Activated naive CD4-positive, alpha-beta T cell treated with anti-CD3 and anti-CD28 coated beads for 36 hours (primary cell): Measurements from ENCODE around the gene TPST2. TPM values are rescaled to one million over a fixed set of nuclear protein-coding genes. Genes with fewer than 3 reads are reported as not detected.
"Not testable (repeated sequence)": the region's sequence is repeated elsewhere in the genome, so short reads cannot be mapped to it uniquely, and the experiment has no call there.

Experiments used
- CTCF ChIA-PET: fragments of 350-600 bp; sonication (Branson Sonifier 250); formaldehyde crosslinking; loops from one replicate; lab custom pipeline; 2021; ENCODE audit warnings: antibody characterized with exemption; lab: Charles Lee
- DNase-seq: peaks from one replicate; pipeline ENCODE4 v3.0.0-alpha.2; 2020
- H3K27ac Mint-ChIP-seq: one replicate; pipeline ENCODE4 v1.8.0; 2021; ENCODE audit warnings: mild to moderate bottlenecking, mixed read lengths
- H3K27me3 Mint-ChIP-seq: one replicate; pipeline ENCODE4 v1.8.0; 2021; ENCODE audit warnings: low read depth, mixed read lengths
- H3K36me3 Mint-ChIP-seq: one replicate; pipeline ENCODE4 v1.8.0; 2021; ENCODE audit warnings: low read depth, mixed read lengths
- H3K4me1 Mint-ChIP-seq: one replicate; pipeline ENCODE4 v1.8.0; 2021; ENCODE audit warnings: low read depth, mixed read lengths
- H3K4me3 Mint-ChIP-seq: one replicate; pipeline ENCODE4 v1.8.0; 2021; ENCODE audit warnings: mild to moderate bottlenecking, moderate library complexity, mixed read lengths
- H3K9me3 Mint-ChIP-seq: one replicate; pipeline ENCODE4 v1.8.0; 2021; ENCODE audit warnings: mixed read lengths
- intact Hi-C: fragments of 100-400 bp; cut with micrococcal nuclease; formaldehyde crosslinking; loops from one replicate; pipeline ENCODE4 v1.15.1; 2023
- total RNA-seq, 2 experiments: library from RNA; stranded (reverse); gene quantifications; one replicate each; pipeline ENCODE4 v1.2.3, GENCODE V29; 2021

The TPST2 gene
- total RNA-seq, 2 experiments from 2014 or later = 21.0 to 21.9 TPM

DNA sequence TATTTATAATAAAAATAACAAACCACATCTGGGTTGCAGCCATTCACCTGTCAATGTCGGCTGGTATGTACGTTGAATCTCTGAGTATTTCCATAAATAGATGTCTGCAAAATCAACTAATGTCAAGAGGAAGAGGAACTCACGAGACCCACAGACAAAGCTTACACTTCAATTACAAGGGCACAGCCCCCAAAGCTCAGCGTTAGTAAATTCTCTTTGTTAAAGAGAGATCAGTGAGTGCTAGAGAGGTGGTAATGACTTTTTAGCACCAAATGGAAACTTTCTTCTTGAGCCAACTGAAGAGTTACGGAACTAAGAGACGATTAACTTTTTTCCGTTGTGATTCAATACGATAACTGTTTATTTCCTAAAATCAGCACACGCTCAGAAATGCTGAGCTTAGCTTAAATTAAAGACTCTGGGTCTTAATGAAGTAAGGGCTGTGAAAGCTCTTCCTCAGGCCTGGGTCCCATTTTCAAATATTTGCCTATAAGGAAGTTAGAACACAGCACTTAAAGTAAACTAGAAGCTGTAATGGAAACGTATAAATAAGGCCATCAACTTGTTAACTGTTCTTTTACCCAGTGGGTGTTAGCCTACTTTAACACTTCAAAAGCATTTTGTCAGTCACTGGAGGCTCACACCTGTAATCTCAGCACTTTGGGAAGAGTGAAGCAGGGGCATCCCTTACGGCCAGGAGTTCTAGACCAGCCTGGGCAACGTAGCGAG, 54.9 kb downstream of the TPST2 start:
- Mint-ChIP-seq H3K9me3 (no peaks in the 10 kb centered on the region), H3K27ac (no peak overlapping the region)
- CTCF ChIA-PET = interaction anchor here (0.7 kb wide), 2 partner anchors 54 to 107 kb away, joined by 3 to 5 read pairs; no protein-coding TSS in a partner anchor

DNA sequence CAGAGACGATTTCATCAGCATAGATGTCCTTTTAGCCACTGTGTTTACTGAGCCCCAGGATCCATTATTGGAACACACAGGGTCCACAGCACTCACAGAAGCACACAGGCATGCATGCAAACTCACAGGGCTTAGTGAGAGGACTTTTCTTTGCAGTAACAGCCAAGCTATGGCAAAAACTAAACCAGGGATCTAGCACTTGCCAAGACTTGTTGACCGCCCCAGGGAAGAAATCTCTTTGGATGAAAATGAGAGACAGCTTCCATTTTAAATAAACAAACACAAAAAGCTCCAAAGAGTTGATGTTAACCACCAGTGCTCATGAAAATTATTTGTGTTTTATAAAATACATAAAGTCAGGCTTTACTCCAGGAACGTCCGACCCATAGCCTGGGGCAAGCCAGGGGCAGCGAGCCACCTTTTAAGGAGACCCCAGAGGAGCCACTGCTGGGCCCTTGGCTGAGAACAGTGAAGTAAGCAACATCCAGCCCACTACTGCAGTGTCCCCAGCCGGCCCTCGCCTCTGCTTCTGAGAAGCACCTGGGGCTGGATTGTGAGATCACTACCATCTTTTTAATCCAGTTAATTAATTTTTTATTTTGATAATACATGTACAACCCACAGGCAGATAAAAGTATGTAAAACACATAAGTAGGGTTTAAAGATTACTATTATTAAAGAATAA, 55.6 kb downstream of the TPST2 start:
- no peaks in the 10 kb centered on the region for H3K27me3 Mint-ChIP-seq
- H3K4me1 Mint-ChIP-seq = peaks cover 21% of the 10 kb centered on the region
- no peaks in the 10 kb centered on the region for H3K9me3 Mint-ChIP-seq
- intact Hi-C loops = no loop called here
- CTCF ChIA-PET = no interaction called here
- no peak overlapping the region for H3K4me3 Mint-ChIP-seq
- DNase-seq = no peak
- no peak overlapping the region for H3K27ac Mint-ChIP-seq
- peaks cover 14% of the 10 kb centered on the region for H3K36me3 Mint-ChIP-seq

More for the DNA sequence above, 54.9 kb downstream of the TPST2 start:
- H3K4me1 Mint-ChIP-seq = peaks cover 21% of the 10 kb centered on the region
- H3K36me3 Mint-ChIP-seq = peaks cover 11% of the 10 kb centered on the region
- no peak for DNase-seq
- intact Hi-C loops = no loop called here
- no peak overlapping the region for H3K4me3 Mint-ChIP-seq
- no peaks in the 10 kb centered on the region for H3K27me3 Mint-ChIP-seq

DNA sequence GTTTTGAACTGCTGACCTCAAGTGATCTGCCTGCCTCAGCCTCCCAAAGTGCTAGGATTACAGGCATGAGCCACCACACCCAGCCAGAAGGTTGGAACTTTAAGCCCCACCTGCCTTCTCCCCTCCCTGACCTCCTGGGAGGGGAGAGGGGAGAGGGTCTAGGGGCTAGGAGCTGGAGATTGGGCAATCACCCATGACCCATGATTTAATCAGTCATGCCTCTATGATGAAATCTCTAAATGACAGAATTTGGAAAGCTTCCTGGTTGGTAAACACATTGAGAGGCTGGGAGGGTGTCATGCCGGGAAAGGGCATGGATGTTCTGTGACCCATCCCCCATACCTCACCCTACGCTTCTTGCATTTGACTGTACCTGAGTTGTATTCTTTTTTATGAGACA, 60.6 kb downstream of the TPST2 start:
- intact Hi-C loops = no loop called here
- CTCF ChIA-PET = interaction anchor here (0.8 kb wide), 1 partner anchor 14 kb away, joined by 3 read pairs; no protein-coding TSS in a partner anchor
- Mint-ChIP-seq H3K9me3 (no peaks in the 10 kb centered on the region), H3K36me3 (peaks cover 15% of the 10 kb centered on the region), H3K27me3 (no peaks in the 10 kb centered on the region), H3K4me3 (no peak overlapping the region), H3K4me1 (peaks cover 13% of the 10 kb centered on the region), H3K27ac (no peak overlapping the region)
- no peak for DNase-seq

DNA sequence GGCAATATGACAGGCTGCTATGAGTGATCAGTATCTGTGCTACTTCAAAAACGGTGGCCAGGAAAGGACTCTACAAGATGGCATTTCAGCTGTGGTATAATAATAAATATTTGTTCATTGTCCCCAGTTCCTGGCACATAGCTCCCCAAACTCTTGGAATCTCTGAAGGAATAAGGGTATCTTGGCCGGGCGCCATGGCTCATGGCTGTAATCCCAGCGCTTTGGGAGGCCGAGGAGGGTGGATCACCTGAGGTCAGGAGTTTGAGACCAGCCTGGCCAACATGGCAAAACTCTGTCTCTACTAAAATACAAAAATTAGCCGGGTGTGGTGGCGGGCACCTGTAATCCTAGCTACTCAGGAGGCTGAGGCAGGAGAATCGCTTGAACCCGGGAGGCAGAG, 61.4 kb downstream of the TPST2 start:
- H3K9me3 Mint-ChIP-seq, intact Hi-C loops, DNase-seq, H3K27me3 Mint-ChIP-seq, H3K27ac Mint-ChIP-seq, H3K4me3 Mint-ChIP-seq: not testable (repeated sequence)
- peaks cover 13% of the 10 kb centered on the region for H3K4me1 Mint-ChIP-seq
- H3K36me3 Mint-ChIP-seq = peaks cover 15% of the 10 kb centered on the region
- CTCF ChIA-PET = interaction anchor here (0.7 to 0.8 kb wide), 2 partner anchors 15 to 334 kb away, joined by 3 read pairs; no protein-coding TSS in a partner anchor

DNA sequence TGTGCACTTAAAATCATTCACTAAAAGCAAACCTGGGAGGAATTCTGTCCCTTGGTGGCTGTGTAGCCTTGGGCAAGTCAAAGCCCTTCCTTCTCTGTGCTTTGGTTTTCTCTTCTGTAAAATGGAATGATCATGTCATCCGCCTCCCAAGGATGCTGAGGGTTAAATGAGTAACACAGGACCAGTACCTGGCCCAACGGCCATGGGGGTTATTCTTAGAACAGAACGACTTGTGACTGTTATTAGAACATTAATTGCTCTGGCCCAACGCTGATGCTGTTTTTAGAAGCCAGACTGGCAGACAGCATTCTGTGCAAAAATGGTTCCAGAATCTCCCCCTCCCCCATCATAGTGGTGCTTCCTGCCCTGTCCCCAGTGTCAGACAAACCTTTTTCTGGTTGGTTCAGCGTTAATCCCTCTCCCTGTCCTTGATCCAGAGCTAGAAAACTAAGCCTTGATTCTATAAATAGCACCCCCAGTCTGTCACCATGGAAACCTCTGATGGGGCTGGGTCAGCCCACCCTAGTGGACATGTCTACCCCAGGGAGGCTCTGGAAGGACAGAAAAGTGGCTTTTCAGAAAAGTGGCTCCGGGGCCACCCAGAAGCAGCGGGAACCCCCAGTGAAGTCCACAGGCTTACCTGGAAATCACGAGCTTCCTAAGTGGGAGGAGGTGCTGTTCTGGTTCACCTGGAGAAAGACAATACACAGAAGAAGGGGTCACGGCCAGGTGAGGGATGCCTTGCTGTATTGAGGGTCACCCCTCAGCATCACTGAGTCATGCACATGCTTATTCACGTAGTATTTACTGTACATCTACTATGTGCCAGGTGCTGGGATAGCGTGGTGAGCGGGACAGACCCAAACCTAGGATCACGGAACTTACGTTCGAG, 62.1 kb downstream of the TPST2 start:
- H3K4me1 Mint-ChIP-seq = peaks cover 12% of the 10 kb centered on the region
- no peaks in the 10 kb centered on the region for H3K9me3 Mint-ChIP-seq
- H3K36me3 Mint-ChIP-seq = peaks cover 15% of the 10 kb centered on the region
- H3K27me3 Mint-ChIP-seq = no peaks in the 10 kb centered on the region
- CTCF ChIA-PET = interaction anchor here (0.7 kb wide), 1 partner anchor 333 kb away, joined by 3 read pairs; no protein-coding TSS in a partner anchor
- no peak overlapping the region for H3K27ac Mint-ChIP-seq
- intact Hi-C loops = no loop called here
- DNase-seq = no peak
- H3K4me3 Mint-ChIP-seq = no peak overlapping the region

DNA sequence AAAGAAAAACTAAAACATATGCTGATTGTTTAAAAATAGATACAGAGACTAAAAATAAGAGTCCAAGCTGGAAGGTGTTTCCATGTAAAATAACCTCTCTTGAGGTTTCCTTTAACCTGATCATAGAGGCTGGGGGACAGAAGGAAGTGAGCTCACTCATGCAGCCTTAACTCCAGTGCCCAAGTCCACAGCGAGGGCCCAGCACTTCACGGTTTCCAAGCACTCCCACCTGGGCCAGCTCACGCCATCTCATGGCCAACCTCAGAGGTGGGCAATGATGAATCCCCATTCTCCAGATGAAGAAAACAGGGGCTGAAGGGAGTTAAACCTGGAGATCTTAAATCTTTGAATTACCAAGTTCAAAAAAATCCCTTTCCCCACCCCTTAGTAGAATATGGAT, 62.8 kb downstream of the TPST2 start:
- intact Hi-C loops = no loop called here

DNA sequence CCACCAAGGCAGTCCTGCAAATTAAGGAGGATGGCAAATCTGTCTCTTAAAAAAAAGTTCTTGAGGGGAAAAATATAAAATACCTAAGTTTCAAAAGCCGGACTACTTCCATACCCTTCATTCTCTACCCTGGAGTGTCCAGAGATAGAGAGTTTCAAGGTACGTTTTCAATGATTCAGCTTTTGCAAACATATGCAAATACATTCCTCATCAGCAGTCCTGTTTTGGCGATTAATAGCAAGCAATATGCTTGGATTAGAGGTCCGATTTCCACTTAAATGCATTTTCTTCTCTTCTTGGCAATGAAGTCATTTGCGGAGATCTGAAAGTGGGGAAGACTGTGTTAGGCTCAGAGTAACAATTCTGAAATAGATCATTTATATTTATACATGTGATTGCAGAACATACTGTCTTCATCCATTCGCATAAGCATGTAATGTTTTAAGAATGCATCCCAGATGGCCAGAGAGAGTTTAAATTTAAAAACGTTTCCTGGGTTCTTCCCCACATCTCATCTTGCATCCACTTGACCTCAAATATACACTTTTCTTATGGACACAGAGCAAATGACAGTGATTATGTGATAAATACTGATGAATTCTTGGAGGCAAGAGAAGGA, 63.9 kb downstream of the TPST2 start:
- intact Hi-C loops = no loop called here
- CTCF ChIA-PET = no interaction called here

More for the DNA sequence above, 62.8 kb downstream of the TPST2 start:
- Mint-ChIP-seq H3K36me3 (peaks cover 15% of the 10 kb centered on the region), H3K4me1 (peaks cover 6% of the 10 kb centered on the region), H3K27me3 (no peaks in the 10 kb centered on the region), H3K9me3 (no peaks in the 10 kb centered on the region), H3K27ac (no peak overlapping the region), H3K4me3 (no peak overlapping the region)
- no peak for DNase-seq
- CTCF ChIA-PET = no interaction called here

DNA sequence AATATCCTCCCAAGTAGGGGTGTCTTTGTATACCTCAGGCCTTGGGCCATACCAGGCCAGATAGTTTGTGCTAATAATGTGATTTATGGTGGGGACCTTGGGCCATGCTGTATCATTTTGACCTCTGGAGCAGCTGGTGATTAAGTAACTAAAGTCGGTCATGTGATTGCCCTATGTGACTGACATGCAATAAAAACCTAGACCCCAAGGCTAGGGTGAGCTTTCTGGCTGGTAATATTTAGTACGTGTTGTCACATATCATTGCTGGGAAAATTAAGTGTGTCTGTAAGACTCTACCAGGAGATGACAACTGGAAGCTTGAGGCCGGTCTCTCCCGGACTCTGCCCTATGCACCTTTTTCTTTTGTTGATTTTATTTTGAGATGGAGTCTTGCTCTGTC, 65.1 kb downstream of the TPST2 start:
- H3K36me3 Mint-ChIP-seq = peaks cover 5% of the 10 kb centered on the region
- H3K4me1 Mint-ChIP-seq = no peaks in the 10 kb centered on the region
- DNase-seq = no peak
- H3K27ac Mint-ChIP-seq = no peak overlapping the region
- intact Hi-C loops = no loop called here
- H3K4me3 Mint-ChIP-seq = no peak overlapping the region
- no peaks in the 10 kb centered on the region for H3K9me3 Mint-ChIP-seq
- no peaks in the 10 kb centered on the region for H3K27me3 Mint-ChIP-seq
- CTCF ChIA-PET = no interaction called here

More for the DNA sequence above, 63.9 kb downstream of the TPST2 start:
- Mint-ChIP-seq H3K9me3 (no peaks in the 10 kb centered on the region), H3K36me3 (peaks cover 9% of the 10 kb centered on the region), H3K27me3 (no peaks in the 10 kb centered on the region), H3K4me3 (no peak overlapping the region), H3K27ac (no peak overlapping the region), H3K4me1 (no peaks in the 10 kb centered on the region)
- DNase-seq = no peak

DNA sequence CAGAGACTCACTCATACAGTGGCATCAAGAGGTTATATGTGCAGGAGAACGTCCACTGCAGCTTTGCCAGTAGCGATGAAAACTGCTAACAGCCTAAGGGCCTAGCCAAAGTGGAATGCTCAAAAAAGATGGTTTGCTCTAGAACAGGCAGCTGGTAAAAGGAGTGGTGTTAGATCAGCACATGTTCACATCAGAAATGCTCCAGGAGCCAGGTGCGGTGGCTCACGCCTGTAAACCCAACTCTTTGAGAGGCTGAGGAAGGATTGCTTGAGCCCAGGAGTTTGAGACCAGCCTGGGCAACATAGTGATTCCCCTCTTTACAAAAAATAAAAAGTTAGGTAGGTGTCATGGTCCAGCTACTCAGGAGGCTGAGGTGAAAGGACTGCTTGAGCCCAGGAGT, 67.3 kb downstream of the TPST2 start:
- Mint-ChIP-seq H3K27me3 (no peaks in the 10 kb centered on the region), H3K4me1 (no peaks in the 10 kb centered on the region), H3K27ac (no peak overlapping the region), H3K9me3 (no peaks in the 10 kb centered on the region), H3K4me3 (no peak overlapping the region), H3K36me3 (peaks cover 1% of the 10 kb centered on the region)
- no peak for DNase-seq
- CTCF ChIA-PET = interaction anchor here (0.6 to 1.6 kb wide), 2 partner anchors 9 to 30 kb away, joined by 3 to 4 read pairs; no protein-coding TSS in a partner anchor
- intact Hi-C loops = no loop called here

DNA sequence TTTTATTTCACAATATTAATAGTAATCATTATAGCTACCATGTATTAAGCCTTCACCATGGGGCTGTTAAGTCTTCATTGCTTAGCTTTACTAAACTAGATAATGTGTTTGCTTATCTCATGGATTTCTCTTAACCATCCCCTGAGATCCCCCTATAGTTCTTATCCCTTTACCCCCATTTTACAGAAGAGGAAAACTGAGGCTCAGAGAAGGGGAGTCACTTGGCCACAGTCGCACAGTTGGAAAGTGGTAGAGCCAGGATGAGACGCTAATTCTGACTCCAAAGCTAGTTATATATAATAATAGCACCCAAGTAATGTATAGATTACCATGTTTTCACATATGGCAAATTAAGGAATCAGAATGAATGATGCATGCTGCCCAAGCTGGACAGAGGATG, 67.9 kb downstream of the TPST2 start:
- Mint-ChIP-seq H3K27me3 (no peaks in the 10 kb centered on the region), H3K27ac (no peak overlapping the region), H3K4me1 (no peaks in the 10 kb centered on the region), H3K9me3 (no peaks in the 10 kb centered on the region), H3K4me3 (no peak overlapping the region), H3K36me3 (no peaks in the 10 kb centered on the region)
- no peak for DNase-seq
- CTCF ChIA-PET = interaction anchor here (0.6 kb wide), 1 partner anchor 15 kb away, joined by 3 read pairs; no protein-coding TSS in a partner anchor
- intact Hi-C loops = no loop called here

DNA sequence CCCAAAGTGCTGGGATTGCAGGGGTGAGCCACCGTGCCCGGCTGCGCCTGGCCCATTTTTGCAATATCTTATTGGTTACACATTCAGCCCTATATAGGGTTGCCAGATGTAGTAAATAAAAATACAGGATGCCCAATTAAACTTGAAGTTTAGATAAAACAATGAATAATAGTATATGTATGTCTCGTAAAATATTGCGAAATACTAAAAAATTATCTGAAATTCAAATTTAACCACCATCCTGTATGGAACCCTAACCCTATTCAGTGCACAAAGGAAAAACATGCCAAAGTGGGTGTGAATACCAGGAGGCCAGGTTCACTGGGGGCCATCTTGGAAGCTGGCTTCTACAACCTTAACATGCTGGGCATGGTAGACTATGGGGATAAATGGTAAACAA, 72.5 kb downstream of the TPST2 start:
- Mint-ChIP-seq H3K27me3 (no peaks in the 10 kb centered on the region), H3K27ac (no peak overlapping the region), H3K36me3 (no peaks in the 10 kb centered on the region), H3K4me1 (peaks cover 19% of the 10 kb centered on the region), H3K4me3 (no peak overlapping the region), H3K9me3 (no peaks in the 10 kb centered on the region)
- intact Hi-C loops = no loop called here
- CTCF ChIA-PET = no interaction called here
- DNase-seq = no peak
